ENCODE results near the gene NLRP3. TPM values are rescaled to one million over a fixed set of nuclear protein-coding genes. Genes with fewer than 3 reads are reported as not detected.

The NLRP3 gene
- total and polyA plus RNA-seq, 2 donors from 2014 or later, result 4.0 TPM; not detected in 1

DNA sequence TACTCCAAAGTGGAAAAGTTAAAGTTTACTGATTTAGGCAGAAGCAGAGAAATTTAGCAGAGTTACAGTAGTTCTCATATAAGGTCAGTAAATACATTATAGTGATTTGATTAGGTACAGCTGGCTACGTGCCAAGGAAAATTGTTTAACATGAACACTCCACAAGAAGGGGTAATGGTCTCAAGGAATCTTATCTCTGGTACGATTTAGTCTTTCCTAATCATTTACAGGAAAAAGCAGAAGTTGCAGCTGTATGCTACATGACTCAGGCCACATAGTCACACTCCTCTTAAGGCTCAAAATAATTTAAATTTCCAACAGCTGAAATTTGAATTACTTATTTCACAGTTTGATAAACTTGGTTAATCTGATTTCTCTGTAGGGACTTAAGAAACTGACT is 78.8 kb downstream of the NLRP3 start:
- Histone ChIP-seq H3K36me3 (ENCODE audit: control insufficient read depth in 2 of 3, insufficient read depth in 3 of 3, low read length in 3 of 3) (no peaks in the 10 kb centered on the region), H3K9me3 (ENCODE audit: control insufficient read depth in 2 of 3, insufficient read depth in 1 of 3, low read length in 3 of 3) (no peaks in the 10 kb centered on the region), H3K27me3 (ENCODE audit: control insufficient read depth, insufficient read depth, low read length) (no peaks in the 10 kb centered on the region), H3K9ac (ENCODE audit: low read length in 3 of 3) (no peak overlapping the region), H3K4me1 (ENCODE audit: control insufficient read depth in 2 of 3, insufficient read depth in 2 of 3, low read depth in 1 of 3, low read length in 3 of 3) (no peaks in the 10 kb centered on the region), H3K4me3 (ENCODE audit: low read length in 3 of 3) (no peak overlapping the region), H3K27ac (ENCODE audit: low read depth in 2 of 2, low read length in 2 of 2) (no peak overlapping the region)
- FAIRE-seq, result no peak
- peak in 2 of 5 donors; percentile 3 to 6 for DNase-seq
- intact Hi-C loops (cut with DNase I), result no loop called here
- no peak for TF ChIP-seq CTCF (IDR thresholded peaks at IDR 0.05; ENCODE audit: borderline replicate concordance, extremely low read depth, insufficient read depth)

- H3K9ac ChIP-seq (ENCODE audit: low read length in 3 of 3), result no peak overlapping the region
- no peaks in the 10 kb centered on the region for H3K4me1 ChIP-seq (ENCODE audit: control insufficient read depth in 2 of 3, insufficient read depth in 2 of 3, low read depth in 1 of 3, low read length in 3 of 3)
- DNase-seq (no peak), FAIRE-seq (no peak)
- no peaks in the 10 kb centered on the region for H3K36me3 ChIP-seq (ENCODE audit: control insufficient read depth in 2 of 3, insufficient read depth in 3 of 3, low read length in 3 of 3)
- H3K27ac ChIP-seq (ENCODE audit: low read depth in 2 of 2, low read length in 2 of 2), result no peak overlapping the region
- no peak for TF ChIP-seq CTCF (IDR thresholded peaks at IDR 0.05; ENCODE audit: borderline replicate concordance, extremely low read depth, insufficient read depth)
- H3K4me3 ChIP-seq (ENCODE audit: low read length in 3 of 3), result no peak overlapping the region
- no peaks in the 10 kb centered on the region for H3K9me3 ChIP-seq (ENCODE audit: control insufficient read depth in 2 of 3, insufficient read depth in 1 of 3, low read length in 3 of 3)
- intact Hi-C loops (cut with DNase I), result no loop called here
- no peaks in the 10 kb centered on the region for H3K27me3 ChIP-seq (ENCODE audit: control insufficient read depth, insufficient read depth, low read length)
Measured at GRCh38 chr1:247496581-247497285, 80.8 kb downstream of the NLRP3 start.

Other genes with a start within 250 kb of the NLRP3 start
- 45.7 TPM for gene ZNF124, start 244.2 kb upstream of the NLRP3 start, total RNA-seq
- gene ZNF124, start 244.2 kb upstream of the NLRP3 start, polyA plus RNA-seq (ENCODE audit: insufficient read depth, low read depth, low replicate concordance), result 2.5 TPM
- not detected for gene VN1R5, start 160.1 kb upstream of the NLRP3 start, total RNA-seq
- gene VN1R5, start 160.1 kb upstream of the NLRP3 start, polyA plus RNA-seq (ENCODE audit: insufficient read depth, low read depth, low replicate concordance), result not detected
- gene ZNF496, start 84.3 kb upstream of the NLRP3 start, total RNA-seq, result 27.0 TPM
- gene ZNF496, start 84.3 kb upstream of the NLRP3 start, polyA plus RNA-seq (ENCODE audit: insufficient read depth, low read depth, low replicate concordance), result 6.3 TPM
- not detected for gene OR2B11, start 41.9 kb downstream of the NLRP3 start, total RNA-seq
- gene OR2B11, start 41.9 kb downstream of the NLRP3 start, polyA plus RNA-seq (ENCODE audit: insufficient read depth, low read depth, low replicate concordance), result not detected
- 0.06 TPM for gene OR2C3, start 120.3 kb downstream of the NLRP3 start, total RNA-seq
- not detected for gene OR2C3, start 120.3 kb downstream of the NLRP3 start, polyA plus RNA-seq (ENCODE audit: insufficient read depth, low read depth, low replicate concordance)
- 1.8 TPM for gene GCSAML, start 133.0 kb downstream of the NLRP3 start, total RNA-seq
- not detected for gene GCSAML, start 133.0 kb downstream of the NLRP3 start, polyA plus RNA-seq (ENCODE audit: insufficient read depth, low read depth, low replicate concordance)
- not detected for gene OR2G2, start 172.2 kb downstream of the NLRP3 start, total RNA-seq
- gene OR2G2, start 172.2 kb downstream of the NLRP3 start, polyA plus RNA-seq (ENCODE audit: insufficient read depth, low read depth, low replicate concordance), result not detected
- gene OR2G3, start 189.4 kb downstream of the NLRP3 start, total RNA-seq, result not detected
- not detected for gene OR2G3, start 189.4 kb downstream of the NLRP3 start, polyA plus RNA-seq (ENCODE audit: insufficient read depth, low read depth, low replicate concordance)